Ishikawa (cell line): ENCODE results near the gene MTA1.

Source experiments
- CEBPB ChIP-seq: IDR thresholded peaks from 2 replicates; pipeline ENCODE4 v1.6.1; 2012
- CREB1 ChIP-seq: IDR thresholded peaks from 2 replicates; pipeline ENCODE4 v1.6.1; 2012; ENCODE audit warnings: low read depth
- EGR1 ChIP-seq: IDR thresholded peaks from 2 replicates; pipeline ENCODE4 v1.6.1; 2012
- EP300 ChIP-seq: IDR thresholded peaks from 2 replicates; pipeline ENCODE4 v1.6.1; 2012; ENCODE audit warnings: borderline replicate concordance
- FOXM1 ChIP-seq: IDR thresholded peaks from 2 replicates; pipeline ENCODE4 v1.6.1; 2012; ENCODE audit warnings: low read depth, borderline replicate concordance
- NFIC ChIP-seq: IDR thresholded peaks from 2 replicates; pipeline ENCODE4 v1.6.1; 2012
- RAD21 ChIP-seq: IDR thresholded peaks from 2 replicates; pipeline ENCODE4 v1.6.1; 2012; ENCODE audit warnings: low read depth
- TAF1 ChIP-seq: IDR thresholded peaks from 2 replicates; pipeline ENCODE4 v1.6.1; 2012; ENCODE audit warnings: low read depth, mild to moderate bottlenecking
- TCF12 ChIP-seq: IDR thresholded peaks from 2 replicates; pipeline ENCODE4 v1.6.1; 2012; ENCODE audit warnings: low read depth
- TEAD4 ChIP-seq: IDR thresholded peaks from 2 replicates; pipeline ENCODE4 v1.6.1; 2012
- YY1 ChIP-seq: IDR thresholded peaks from 2 replicates; pipeline ENCODE4 v1.6.1; 2012; ENCODE audit warnings: low read depth
- ZBTB7A ChIP-seq: IDR thresholded peaks from 2 replicates; pipeline ENCODE4 v1.6.1; 2012; ENCODE audit warnings: low read depth
- TF ChIP-seq, protein P1 (sequence below): IDR thresholded peaks from 2 replicates; pipeline ENCODE4 v1.6.1; 2012
- TF ChIP-seq, protein P2 (sequence below): IDR thresholded peaks from 2 replicates; pipeline ENCODE4 v1.6.1; 2012
- TF ChIP-seq, protein P3 (sequence below): IDR thresholded peaks from 2 replicates; pipeline ENCODE4 v1.6.1; 2012; ENCODE audit warnings: low read depth, mild to moderate bottlenecking

MTA1 gene

DNA sequence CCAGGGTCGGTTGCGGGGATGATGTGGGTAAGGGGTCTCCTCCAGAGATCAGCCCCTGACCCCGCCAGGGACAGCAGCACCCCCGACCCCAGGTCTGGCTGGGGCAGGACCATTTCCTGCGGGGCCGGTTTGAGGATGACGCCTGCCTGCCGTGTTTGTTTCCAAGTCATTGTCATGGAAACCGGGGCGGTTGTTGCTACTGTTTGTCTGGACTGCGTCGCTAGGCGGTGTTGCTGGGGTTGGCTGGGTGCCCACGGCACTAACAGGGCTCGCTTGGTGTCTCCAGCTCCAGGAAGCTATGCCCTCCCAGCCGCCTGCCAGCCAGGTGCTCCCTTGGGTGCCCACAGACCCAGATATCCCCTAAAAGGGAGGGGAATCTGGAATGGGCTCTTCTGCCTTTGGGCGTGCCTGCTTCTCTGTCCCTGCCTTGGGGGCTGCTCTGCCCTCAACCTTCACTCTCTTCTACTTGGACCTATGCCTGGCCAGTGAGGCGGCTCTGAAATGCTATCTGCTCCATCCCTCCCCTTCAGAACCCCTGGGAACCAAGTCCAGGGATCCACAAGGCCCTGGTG is 62.3 kb downstream of the MTA1 start:
- TF ChIP-seq TCF12 (peak; percentile 69), EP300 (peak; percentile 67), FOXM1 (peak; percentile 76), TAF1 (no peak; the same call in 1 of the 2 replicates), YY1 (no peak), ZBTB7A (peak; percentile 97), TEAD4 (peak; percentile 34), CREB1 (0 out of 2 replicates have a peak, but pooled peaks have one; percentile 12), NFIC (peak; percentile 95)
- TF ChIP-seq, protein P1, sequence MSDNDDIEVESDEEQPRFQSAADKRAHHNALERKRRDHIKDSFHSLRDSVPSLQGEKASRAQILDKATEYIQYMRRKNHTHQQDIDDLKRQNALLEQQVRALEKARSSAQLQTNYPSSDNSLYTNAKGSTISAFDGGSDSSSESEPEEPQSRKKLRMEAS = peak; percentile 40; the same call in 1 of the 2 replicates
- TF ChIP-seq, protein P2, sequence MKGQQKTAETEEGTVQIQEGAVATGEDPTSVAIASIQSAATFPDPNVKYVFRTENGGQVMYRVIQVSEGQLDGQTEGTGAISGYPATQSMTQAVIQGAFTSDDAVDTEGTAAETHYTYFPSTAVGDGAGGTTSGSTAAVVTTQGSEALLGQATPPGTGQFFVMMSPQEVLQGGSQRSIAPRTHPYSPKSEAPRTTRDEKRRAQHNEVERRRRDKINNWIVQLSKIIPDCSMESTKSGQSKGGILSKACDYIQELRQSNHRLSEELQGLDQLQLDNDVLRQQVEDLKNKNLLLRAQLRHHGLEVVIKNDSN = 0 out of 2 replicates have a peak, but pooled peaks have one; percentile 5
- TF ChIP-seq, protein P3, sequence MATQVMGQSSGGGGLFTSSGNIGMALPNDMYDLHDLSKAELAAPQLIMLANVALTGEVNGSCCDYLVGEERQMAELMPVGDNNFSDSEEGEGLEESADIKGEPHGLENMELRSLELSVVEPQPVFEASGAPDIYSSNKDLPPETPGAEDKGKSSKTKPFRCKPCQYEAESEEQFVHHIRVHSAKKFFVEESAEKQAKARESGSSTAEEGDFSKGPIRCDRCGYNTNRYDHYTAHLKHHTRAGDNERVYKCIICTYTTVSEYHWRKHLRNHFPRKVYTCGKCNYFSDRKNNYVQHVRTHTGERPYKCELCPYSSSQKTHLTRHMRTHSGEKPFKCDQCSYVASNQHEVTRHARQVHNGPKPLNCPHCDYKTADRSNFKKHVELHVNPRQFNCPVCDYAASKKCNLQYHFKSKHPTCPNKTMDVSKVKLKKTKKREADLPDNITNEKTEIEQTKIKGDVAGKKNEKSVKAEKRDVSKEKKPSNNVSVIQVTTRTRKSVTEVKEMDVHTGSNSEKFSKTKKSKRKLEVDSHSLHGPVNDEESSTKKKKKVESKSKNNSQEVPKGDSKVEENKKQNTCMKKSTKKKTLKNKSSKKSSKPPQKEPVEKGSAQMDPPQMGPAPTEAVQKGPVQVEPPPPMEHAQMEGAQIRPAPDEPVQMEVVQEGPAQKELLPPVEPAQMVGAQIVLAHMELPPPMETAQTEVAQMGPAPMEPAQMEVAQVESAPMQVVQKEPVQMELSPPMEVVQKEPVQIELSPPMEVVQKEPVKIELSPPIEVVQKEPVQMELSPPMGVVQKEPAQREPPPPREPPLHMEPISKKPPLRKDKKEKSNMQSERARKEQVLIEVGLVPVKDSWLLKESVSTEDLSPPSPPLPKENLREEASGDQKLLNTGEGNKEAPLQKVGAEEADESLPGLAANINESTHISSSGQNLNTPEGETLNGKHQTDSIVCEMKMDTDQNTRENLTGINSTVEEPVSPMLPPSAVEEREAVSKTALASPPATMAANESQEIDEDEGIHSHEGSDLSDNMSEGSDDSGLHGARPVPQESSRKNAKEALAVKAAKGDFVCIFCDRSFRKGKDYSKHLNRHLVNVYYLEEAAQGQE = no peak

DNA sequence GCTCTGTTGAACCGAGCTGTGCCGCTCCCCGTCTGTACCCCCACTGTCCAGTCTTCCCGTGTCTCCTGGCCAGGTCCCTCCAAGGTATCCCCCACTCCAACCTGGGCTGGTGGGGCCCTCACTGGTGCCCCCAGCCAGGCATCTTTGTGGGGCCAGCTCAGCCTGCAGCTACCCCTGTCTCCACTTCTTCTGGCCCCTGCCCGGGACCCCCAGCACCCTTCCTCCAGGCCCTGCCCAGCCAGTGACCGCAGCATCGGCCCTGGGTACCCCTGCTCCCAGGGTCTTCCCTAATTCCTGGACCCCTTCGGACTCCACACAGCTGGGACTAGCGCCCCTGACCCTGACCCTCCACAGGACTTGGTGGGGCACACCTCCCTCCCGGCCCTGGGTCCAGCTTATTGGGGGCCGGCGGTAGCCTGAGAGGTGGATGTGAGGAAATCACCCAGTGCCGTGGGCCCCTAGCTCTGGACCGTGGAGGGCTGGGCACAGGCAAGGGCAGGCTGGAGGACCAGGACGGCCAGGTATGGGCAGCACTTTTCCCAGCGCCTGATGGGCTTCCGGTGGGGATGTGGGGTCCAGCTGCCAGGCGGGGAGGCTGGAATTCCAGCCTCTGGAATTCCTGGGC is 63.0 kb downstream of the MTA1 start:
- TF ChIP-seq FOXM1 (no peak), TEAD4 (0 out of 2 replicates have a peak, but pooled peaks have one; percentile 18)

DNA sequence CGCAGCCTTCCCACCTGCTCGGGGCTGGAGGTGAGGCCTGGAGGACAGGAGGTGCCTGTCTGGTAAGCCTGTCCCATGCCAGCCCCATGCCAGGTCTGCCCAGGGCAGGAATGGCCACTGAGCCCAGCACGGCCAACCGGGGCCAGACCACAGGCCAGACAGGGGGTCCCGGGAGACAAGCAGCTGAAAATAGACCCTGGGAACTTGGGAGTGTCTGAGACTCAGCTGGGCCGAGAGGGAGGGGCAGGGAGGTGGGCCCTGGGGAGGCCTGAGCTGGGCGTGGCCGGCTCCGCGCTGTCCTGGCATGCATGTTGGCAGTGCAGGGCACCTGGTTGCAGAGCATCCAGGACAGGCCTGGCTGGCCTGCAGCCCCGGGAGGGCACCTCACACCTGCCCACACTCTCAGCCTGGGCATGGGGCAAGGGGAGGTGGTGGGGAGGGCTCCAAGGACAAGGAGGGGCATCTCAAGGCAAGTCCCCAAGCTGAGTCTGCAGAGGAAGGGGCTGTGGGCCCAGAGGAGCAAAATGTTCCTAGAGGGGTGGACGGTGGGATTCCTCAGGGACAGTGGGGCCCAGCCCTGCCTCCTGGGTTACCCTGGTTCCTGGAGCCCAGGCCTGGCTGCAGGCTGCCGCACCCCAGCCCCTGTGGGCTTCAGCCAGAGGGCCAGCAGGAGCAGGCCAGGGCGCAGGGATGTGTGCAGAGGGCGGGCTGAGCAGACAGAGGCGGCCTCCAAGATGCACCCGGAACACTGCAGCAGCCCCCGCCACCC is 63.9 kb downstream of the MTA1 start:
- TF ChIP-seq RAD21 (no peak), TEAD4 (peak; percentile 36; the same call in 1 of the 2 replicates), ZBTB7A (no peak), FOXM1 (no peak), TAF1 (no peak), CEBPB (no peak), EP300 (peak; percentile 44; the same call in 1 of the 2 replicates), EGR1 (no peak), CREB1 (no peak), TCF12 (peak; percentile 14; the same call in 1 of the 2 replicates), NFIC (peak; percentile 44; the same call in 1 of the 2 replicates), YY1 (no peak)
- TF ChIP-seq, protein P1 = no peak
- TF ChIP-seq, protein P2 = no peak
- TF ChIP-seq, protein P3 = no peak

DNA sequence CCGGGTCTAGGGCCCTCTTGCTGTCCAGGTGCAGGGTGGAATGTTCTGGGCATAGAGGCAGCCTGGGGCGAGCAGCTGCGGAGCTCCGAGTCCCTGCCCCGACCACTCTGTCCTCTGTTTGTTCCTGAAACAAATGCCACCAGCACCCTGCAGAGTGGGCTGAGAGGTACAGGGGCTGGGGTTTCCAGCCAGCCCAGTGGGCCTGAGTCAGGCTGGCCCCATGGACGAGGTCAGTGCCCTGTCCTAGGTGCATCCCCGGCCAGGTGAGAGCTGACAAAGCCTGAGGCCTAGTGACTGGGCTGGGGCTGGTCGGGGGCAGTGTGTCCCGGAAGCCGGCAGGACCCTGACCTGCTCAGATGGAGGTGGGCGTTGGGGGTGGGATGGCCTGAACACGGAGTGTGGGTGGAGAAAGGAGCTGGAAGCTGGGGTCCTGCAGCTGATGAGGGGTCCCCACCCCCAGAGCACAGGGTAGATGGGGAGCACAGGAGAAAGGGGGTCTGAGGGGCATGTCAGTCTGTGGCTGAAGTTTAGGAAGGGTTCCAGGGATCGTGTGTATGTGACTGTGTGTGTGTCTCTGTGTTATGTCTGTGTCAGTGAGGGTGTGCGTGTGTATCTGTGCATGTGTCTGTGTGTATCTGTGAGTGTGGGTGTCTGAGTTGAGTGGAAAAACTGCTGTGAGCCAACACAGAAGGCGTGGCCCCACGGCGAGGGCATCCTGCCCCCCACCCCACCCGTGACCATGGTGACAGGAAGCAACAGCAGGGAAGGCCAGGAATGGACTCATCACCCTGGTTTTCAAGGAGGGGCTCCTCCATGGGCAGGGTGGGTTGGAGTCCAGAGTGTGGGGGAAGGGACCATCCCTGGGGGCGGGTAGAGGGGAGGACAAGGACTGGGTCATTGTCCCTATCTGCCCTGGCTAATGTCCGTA is 64.7 kb downstream of the MTA1 start:
- TF ChIP-seq YY1 (no peak), TAF1 (no peak), EP300 (no peak), CREB1 (no peak), TCF12 (no peak), TEAD4 (no peak)
- TF ChIP-seq, protein P1 = no peak
- TF ChIP-seq, protein P2 = no peak
